NCI-H1694 treated with DMSO at 0.1 percent for 48 hours (cell line): ENCODE results near the gene PRSS50.

Experiments
- DNase-seq: peaks from one replicate; lab custom pipeline; 2025; lab: John Stamatoyannopoulos, UW

Gene PRSS50

DNA sequence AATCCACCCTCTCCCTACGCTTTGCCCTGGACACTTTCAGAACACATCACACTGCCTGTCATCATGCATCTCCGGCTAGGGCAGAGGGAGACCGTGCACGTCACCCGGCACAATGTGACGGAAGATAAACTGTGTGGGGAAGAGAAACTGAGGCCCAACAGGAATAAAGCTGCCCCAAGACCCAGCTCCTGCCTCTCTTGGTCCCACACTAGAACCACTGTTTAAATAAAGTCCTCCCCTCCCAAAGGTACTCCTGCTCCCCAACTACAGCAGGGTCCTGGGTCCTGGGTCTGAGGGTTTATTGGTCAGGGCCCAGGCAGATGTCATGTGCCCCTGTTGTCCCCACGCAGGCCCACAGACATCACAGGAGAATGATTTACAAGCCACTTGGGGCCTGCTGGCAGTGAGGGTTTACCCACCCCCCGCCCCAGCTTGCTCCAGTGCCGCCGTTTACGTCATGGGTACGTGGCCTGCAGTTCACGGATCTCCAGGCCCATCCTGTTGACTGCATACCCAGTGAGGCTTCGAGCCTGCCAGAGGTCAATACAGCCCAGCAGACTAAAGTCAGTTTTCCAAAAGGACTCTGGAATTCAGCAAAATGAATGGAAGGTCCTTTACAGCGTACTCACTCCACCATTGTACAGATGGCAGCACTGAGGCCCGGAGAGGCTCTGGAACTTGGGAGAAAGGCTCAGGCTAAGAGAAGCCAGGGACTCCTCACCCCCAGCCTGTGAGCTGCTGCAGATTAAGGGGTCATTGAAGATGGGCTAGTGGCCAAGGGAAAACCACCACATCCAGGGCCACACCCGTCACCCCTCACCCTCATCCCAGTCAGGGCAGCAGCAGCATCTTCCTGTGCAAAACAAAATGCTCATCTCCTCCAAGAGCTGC is 47.4 kb downstream of the PRSS50 start:
- DNase-seq = no peak

DNA sequence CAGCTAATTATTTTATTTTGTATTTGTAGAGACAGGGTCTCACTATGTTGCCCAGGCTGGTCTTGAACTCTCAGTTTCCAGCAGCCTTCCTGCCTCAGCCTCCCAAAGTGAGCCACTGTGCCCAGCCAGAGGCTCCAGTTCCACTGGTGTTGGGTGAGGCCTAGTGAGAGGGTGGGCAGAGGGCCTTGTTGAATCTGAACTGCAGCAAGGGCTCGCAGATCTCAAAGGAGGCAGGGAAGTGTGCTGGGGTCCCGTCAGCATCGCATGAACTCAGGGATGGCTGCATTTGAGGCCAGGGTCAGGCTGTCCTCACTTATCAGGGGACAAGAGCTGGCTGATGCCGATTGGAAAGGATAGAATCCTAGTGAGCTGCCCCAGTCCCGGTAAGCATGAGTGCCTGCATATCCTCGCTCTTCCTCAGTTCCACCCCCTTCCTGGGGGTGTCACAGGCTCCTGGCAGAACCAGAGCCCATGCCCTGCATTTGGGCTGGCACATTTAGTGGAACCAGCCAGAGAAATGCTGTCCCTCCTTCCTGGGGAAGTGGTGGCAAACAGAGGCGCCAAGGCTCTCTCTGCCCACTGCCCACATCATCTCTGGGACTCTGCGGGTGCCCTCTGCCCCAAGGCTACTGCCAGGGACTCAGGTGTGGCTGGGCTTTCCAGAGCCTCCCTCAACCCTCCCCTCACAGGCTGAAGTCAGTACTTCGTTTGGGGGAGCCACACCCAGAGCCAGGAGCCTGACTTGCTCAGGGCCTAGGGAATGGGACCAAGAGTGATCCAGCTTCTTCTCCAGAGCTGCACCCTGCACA is 48.3 kb downstream of the PRSS50 start:
- DNase-seq = no peak

DNA sequence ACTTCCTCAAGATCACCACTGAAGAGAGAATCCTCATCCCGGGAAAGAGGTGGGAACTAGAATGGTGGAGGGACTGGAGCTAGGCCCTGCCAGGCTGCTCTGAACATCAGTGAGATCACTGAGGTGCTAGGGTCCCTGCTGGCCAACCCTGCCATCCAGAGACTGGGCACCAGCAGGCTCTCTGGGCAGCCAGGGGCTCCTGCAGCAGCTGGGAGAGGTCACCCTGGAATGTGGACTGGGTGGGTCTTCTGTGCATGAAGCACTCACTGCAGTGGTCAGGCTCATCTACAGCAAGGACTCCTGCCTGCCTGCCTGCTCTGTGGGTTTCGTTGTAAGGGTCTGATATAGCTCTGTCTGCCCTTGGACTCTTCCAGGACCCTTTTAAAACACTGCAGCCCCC is 49.1 kb downstream of the PRSS50 start:
- DNase-seq = no peak

DNA sequence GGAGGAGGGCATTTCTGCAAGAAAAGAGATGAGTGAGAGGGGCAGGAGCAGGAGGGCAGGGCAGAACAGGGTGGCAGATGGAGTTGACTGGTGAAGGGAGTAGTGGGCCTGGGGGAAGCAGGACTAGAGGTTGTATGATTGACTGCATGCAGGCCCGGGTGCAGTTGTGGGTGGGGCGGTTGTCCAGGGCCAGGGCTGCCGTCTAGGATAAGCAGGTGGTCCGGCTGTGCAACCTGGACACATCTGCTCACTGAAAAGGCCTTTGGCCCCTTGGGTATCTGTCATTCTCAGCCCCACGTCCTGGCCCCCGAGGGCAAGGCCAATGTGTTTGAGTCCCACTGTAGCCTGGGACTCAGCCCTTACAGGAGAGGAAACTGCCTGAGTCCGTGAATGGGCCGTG is 49.6 kb downstream of the PRSS50 start:
- no peak for DNase-seq

DNA sequence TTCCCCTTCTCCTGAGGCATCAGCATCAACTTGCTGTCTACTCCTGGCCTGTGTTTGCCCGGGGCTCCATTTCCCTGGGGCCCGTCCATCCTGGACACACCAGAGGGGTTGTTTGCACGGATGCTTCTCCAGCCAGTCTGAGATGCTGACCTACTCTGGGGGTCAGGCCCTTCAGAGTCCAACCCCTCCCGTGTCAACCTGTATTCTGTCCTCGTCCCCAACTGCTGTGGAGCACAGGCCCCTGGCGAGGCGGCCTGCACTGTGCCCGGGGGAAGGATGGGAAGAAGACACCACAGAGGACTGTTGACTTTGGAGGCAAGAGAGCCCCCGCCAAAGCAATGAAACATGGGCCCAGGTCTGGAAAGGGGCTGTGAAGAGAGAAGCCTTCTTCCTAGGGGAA is 50.0 kb downstream of the PRSS50 start:
- DNase-seq = no peak

DNA sequence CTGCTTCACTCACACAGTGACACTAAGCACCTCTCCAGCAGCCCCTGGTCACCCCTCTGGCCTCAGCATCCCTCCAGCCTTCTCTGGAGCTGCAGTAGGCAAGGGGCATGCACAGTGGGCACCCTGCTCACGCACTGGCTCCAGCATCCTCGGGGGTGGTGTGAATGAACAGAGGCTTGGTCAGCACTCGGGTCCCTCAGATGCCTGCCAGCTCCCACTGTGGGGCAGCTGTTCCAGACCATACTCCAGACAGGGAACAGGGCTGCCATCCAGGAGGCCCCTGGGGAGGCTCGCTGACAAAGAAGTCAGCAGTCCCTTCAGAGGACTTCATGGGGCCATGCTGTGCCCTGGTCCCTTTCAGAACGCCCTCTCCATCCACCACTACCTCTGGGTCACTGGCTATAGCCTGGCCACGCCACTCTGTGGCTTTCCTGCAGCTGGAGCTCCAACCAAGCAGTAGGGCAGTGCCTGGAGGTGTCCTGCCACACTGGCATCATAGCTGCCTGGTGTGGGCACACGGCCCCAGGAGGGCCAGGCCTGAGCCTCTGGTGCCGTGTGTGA is 50.5 kb downstream of the PRSS50 start:
- DNase-seq = no peak

DNA sequence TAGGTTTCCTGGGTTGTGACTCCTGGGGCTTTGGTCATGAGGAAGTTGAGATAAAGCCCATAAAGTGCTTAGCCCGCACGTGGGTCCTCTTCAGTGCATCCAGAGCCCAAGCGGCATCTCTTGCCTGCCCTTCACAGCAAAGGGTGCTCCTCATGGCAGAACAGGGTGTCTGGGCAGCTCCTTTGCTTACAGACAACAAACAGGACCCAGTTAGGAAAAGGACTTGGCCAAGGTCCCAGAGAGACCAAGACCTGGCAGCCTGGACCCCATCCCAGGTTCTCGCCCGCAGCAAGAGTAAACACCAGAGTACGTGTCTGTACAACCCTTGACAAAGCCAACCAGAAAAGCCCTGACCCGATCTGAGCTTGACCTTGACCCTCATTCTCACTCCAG is 51.2 kb downstream of the PRSS50 start:
- no peak for DNase-seq

DNA sequence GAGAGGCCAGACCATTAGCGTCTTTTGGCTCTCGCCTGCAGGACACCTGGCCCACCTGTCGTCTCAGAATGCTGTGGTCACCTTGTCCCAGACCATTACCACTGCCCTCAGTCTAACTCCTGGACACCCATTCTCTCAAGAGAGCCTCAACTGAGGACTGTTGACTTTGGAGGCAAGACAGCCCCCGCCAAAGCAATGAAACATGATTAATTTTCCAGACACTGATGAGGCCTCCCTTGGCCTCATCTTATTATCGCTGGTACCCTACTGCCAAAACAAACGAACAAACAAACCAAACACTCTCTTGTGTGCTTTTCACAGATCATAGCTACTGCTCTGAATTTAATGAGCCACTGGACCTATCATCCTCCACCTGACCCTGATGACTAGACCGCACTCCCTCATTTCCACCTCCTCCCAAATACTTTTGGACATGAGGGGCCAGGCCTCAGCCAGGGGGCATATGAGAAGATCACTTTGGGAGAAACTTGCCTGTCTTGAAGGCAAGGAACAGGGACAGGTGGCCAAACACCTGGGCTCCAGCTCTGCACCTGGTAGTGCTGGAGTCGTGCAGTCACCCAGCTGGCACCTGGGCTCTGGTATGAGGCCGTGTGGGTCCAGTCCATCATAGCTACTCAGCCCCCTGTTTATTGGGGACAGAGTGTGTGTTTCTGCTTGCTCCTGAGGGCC is 51.8 kb downstream of the PRSS50 start:
- DNase-seq = no peak

DNA sequence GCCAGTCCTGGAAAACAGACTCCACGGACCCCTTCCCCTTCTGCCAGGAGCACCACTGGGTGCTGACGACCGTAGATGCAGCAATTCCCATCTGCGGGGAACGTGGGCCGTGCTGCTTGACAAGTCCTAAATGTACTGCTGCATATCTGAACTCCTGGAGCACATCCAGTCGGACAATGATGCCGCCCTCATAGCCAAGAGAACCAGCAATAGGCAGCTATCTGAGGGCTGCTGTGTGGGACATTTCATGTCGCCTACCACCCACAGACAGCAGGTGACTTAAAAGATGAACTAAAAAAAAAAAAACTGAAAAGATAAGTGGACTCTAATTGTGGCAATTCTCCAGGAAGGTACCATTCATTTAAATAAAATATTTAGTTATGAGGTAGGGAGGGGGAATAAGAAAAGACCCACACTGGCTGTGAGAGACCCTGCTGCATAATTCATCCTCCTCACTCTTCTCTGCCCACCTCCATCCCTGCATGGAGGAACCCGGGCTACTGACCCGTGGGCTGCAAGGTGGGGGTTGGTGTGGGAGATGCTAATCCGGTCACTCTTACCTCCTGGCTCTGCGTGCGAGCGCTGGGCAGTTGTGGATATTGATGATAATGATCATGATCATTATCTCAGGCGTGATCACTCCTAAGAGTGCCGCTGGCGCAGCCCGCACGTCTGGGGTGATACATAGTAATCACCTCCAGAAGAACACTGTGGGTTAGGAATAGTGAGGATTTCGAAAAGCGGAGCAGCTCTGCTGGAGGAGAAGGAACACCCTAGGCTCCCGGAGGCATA is 52.5 kb downstream of the PRSS50 start:
- DNase-seq = no peak

DNA sequence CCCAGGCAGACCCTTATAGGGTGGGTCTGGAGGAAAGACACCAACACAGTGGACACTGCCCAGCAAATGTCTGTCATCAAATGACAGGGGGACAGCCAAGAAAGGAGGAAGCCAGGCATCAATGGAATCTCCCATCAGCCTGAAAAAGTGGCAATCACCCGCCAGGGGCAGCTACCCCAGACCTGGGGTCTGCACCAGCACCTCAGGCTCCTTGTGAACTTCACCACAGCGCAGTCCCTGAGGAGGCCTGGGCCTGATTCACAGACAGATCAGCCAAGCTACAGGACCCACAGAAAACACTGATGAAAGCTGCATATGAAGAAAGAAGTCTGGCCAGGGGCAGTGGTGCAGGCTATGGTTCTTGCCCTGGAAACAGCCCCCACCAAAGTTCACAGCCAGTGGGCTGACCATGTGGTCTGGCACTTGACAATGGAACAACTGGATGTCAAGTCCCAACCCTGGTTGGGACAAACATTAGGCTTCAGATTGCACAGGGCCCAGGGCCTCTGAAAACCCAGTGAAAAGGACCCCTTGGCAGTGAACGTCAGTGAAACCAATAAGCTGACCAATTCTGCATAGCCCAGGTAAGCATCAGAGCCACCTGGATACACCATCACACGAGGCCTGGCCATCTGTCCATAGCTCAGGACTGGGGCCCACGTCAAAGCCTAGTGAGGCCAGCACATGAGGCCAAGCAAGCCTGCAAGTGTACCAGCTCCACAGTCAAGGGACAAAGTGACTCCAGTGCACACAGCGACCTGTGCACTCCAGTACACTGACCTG is 53.3 kb downstream of the PRSS50 start:
- DNase-seq = no peak

DNA sequence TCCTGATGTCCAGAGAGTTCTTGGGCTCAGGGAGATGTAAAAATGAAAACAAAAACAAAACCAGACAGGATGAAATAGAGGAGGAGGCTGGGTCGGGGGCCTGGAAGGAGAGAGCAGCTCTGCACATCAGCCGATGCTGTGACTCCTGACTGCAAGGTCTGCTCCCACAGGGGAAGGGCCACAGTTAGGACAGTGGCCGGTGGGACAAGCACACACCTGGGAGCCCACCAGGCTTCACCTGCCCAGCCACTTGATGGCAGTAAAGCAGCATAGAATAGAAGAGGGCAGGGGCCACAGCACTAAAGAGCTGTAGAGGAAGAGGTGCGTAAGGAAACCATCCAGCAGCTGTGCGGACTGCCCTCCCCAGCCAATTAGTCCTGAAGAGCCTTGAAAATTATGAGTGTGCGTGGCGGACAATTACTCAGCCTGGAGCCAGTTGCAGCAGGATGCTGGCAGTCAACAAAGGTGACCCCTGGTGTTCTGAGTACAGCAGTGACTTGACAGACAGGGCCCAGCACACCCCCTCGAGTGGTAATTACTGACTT is 54.0 kb downstream of the PRSS50 start:
- no peak for DNase-seq

DNA sequence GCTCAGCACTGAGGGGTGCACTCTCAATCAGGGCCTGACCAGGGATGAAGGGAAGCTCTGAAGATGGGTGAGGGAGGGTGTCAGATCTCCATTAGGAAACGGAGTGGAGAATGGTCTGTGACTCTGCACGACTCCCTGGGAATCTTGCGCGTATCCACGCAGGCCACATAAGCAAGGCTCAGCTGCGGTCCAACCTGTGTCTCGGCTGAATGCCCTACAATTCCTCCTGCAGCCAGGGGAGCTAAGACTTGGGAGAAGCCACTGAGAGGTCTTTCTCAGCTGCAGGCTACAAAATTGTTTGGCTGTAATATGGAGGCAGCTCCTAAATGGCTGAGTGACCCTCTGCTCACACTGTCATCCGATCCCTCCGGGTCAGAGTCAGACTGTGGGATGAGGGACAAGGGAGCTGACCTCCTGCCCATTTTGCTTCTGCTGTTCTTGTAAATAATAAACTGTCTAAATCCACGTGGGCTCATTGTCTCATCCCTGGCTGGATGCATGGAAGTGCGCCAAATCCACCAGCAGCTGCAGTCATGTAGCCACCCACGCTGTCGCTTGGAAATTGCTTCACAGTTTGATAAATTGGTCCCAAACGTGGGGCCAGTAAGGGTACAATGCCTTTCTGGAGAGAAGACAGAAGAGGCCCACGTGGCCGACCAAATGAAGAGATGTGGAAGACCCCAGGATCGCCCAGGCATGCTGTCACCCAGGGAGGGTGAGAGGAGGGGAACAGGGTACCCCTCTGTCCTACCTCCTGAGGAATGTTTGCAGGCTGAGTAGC is 54.7 kb downstream of the PRSS50 start:
- no peak for DNase-seq
